Measurements from ENCODE around the gene SLC6A7.

DNA sequence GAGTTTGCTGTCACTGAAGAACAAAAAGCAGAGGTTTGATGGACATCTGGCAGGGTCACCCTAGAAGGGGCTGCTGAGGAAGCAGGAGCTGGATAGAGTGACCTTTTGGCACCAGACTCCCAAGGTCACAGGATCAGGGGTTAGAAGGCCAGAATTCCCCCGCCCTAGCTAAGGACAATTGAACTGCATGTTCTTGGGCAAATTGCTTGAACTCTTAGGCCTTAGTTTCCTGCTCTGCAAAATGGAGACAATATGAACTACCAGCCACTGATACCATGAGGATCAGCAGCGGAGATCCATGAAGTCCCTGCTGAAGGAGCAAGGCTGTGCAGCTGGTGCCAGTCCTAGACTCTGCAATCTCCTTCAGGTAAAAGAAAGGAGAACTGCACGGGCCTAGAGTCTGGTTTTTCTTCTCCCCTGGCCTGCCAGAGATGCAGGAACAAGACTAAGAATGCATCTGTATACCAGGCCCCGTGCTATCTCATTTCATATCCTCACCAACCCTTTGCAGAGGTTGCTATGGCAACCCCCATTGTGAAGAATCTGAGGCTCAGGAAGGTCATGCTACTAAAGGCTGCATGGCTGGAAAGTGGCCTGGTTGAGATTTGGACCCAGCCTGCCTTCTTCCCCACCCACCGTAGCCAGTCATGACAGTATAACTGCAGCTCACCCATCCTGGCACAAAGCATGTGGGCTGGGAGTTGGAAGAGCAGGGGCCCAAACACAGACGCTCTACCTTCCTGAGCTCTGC lies 66.0 kb downstream of the SLC6A7 start:
- TF ChIP-seq CTCF (conservative IDR thresholded peaks at IDR 0.05 in 1 of 2, IDR thresholded peaks at IDR 0.05 in 1 of 2; ENCODE audit: extremely low read depth in 1 of 2, insufficient read depth in 1 of 2, low read depth in 1 of 2, low read length in 2 of 2) = no peak
- no peak for TF ChIP-seq EZH2 (IDR thresholded peaks at IDR 0.05; ENCODE audit: borderline replicate concordance, low read length)

Measured in mammary epithelial cell (primary cell).